Muscle of leg (tissue), 11 donors: ENCODE results near the gene AP4E1. TPM values are rescaled to one million over a fixed set of nuclear protein-coding genes. Genes with fewer than 3 reads are reported as not detected.

Experiments used
- DNase-seq: peaks from one replicate; pipeline ENCODE4 v3.0.0; 2013
- H3K27ac ChIP-seq: one replicate; pipeline ENCODE4 v1.5.1; 2013; ENCODE audit warnings: mild to moderate bottlenecking, low read length, control low read depth
- H3K27me3 ChIP-seq: one replicate; pipeline ENCODE4 v1.6.1; 2013; ENCODE audit warnings: low read length; ENCODE audit not compliant: control insufficient read depth, insufficient read depth
- H3K36me3 ChIP-seq: one replicate; pipeline ENCODE4 v1.6.1; 2013; ENCODE audit warnings: low read length; ENCODE audit not compliant: control insufficient read depth, insufficient read depth
- H3K4me1 ChIP-seq: one replicate; pipeline ENCODE4 v1.6.1; 2013; ENCODE audit warnings: low read length; ENCODE audit not compliant: control insufficient read depth, insufficient read depth
- H3K4me3 ChIP-seq: one replicate; pipeline ENCODE4 v1.5.1; 2013; ENCODE audit warnings: low read length, control low read depth
- H3K9me3 ChIP-seq: replicated peaks from 2 replicates; pipeline ENCODE4 v1.6.1; 2013; ENCODE audit warnings: low read depth, low read length; ENCODE audit not compliant: control insufficient read depth
- WGBS: methylation state at CpG from one replicate; pipeline ENCODE4 v1.1.5; 2013; ENCODE audit warnings: missing lambda C conversion rate; ENCODE audit not compliant: insufficient coverage; 5-methylcytosine and 5-hydroxymethylcytosine counted together
- polyA plus RNA-seq, 8 donors: library from polyadenylated mRNA; unstranded; fragments of 120-200 nt; gene quantifications; one replicate each; pipeline versions ENCODE4 v1.2.1 to v1.2.3, GENCODE V29; 2013; ENCODE audit warnings: inconsistent platforms in 1 of 8, low replicate concordance in 1 of 8; ENCODE audit not compliant: insufficient read length in 8 of 8, insufficient read depth in 1 of 8
- total RNA-seq: library from RNA; stranded (reverse); fragments of 120-200 nt; gene quantifications from one replicate; pipeline ENCODE4 v1.2.4, GENCODE V29; 2013

The AP4E1 gene
- total and polyA plus RNA-seq, 9 donors = 5.2 to 8.5 (median 7.3) TPM

DNA sequence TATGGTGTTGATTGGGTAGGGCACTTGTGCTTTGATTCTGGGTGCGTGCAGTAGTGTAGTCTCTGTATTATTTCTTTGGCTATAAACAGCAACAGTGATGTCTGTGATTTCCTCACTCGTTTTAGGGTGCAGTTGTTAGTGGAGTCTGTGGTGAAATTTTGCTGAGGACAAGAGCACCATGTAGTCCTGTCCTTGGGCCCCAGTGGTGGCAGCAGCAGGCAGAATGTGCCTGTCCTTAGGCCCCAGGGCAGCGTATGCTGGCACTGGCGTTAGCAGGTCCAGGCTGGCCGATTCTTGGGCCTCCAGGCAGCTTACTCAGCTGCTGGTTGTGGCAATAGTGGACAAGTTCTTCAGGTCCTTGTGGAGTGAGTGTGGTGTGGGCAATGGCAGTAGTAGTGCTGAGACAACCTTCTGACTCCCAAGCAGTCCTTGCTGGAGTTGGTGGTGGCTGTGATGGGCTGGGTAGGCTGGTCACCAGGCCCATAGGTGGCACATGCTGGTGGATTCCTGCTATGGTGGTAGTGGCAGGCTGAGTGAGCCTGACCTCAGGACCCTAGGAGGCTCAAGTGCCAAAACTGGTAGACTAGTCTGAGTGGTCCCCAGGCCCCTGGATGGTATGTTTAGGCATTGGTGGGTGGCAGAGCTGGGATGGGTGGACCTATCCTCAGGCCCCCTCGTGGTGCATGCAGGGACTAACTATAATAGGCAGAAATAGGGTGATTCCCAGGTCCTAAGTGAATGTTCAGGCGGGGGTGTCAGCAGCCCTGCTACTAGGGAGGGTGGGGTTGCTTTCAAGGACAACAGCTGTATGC, 129.9 kb downstream of the AP4E1 start:
- Histone ChIP-seq H3K27me3 (no peaks in the 10 kb centered on the region), H3K36me3 (no peaks in the 10 kb centered on the region), H3K27ac (no peak overlapping the region), H3K9me3 (no peaks in the 10 kb centered on the region), H3K4me1 (no peaks in the 10 kb centered on the region), H3K4me3 (no peak overlapping the region)
- 82% methylated on average over 5 of the region's 7 CpGs for WGBS
- DNase-seq = no peak

GRCh38 chr15:51038974-51039319, 130.5 kb downstream of the AP4E1 start:
- Histone ChIP-seq H3K27ac (no peak overlapping the region), H3K36me3 (no peaks in the 10 kb centered on the region), H3K4me1 (no peaks in the 10 kb centered on the region), H3K4me3 (no peak overlapping the region), H3K9me3 (no peaks in the 10 kb centered on the region), H3K27me3 (no peaks in the 10 kb centered on the region)
- WGBS = no CpG with 5 or more reads among the region's 2 CpGs
- DNase-seq = no peak

DNA sequence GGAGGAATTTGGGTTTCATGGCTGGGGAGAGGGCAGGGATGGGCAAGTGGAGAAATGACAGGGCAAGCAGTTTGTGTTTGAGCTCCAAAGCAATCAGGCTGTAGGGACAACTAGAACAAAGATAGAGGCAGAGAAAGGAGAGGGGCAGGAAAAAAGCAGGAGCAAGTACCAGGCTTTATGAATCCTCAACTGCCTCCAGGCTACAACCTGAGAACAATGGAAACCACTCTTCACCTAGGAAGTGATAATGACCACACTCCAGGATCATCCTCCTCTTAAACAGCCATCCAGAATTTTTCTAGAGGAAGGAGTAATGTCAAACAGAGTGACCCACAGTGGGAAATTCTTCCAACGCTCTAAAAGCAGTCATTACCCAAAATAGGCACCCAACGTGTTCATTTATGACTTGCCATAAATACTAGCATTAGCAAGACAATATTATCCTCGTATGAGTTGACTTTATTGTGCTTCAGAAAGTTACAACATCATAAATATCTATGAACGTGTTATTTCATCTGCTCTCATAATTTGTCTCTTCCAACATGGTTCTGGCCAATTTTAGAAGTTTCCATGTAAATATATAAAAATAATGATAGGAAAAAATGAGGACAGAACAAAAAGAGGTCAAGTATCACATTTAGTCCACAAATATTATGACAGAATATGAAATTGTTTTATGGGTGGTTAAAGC, 135.7 kb downstream of the AP4E1 start:
- peak; percentile 54 for DNase-seq
- no peak overlapping the region for H3K4me3 ChIP-seq
- no peaks in the 10 kb centered on the region for H3K9me3 ChIP-seq
- WGBS = no CpG with 5 or more reads among the region's 4 CpGs
- no peaks in the 10 kb centered on the region for H3K27me3 ChIP-seq
- H3K4me1 ChIP-seq = peaks cover 8% of the 10 kb centered on the region
- H3K27ac ChIP-seq = no peak overlapping the region
- H3K36me3 ChIP-seq = no peaks in the 10 kb centered on the region

DNA sequence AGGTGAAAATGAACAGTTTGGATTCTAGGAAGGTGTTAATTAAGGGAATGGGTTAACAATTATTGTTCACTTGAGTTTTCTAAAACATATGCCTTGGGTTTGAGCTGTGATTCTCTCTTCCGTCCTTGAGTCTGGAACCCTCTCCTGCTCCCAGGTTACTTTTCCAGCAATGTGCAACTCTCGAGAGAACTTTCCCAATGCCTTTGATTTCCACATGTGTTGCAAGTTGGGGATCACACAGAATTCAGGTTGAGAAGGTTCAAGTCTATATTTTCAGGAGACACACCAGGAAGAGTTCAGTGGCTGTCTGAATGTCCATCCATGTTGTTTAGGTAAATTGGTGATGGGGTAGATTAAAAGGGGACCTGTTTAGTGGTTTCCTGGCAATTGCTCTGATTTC, 137.5 kb downstream of the AP4E1 start:
- Histone ChIP-seq H3K9me3 (no peaks in the 10 kb centered on the region), H3K36me3 (no peaks in the 10 kb centered on the region), H3K27ac (no peak overlapping the region), H3K4me3 (no peak overlapping the region), H3K4me1 (peaks cover 8% of the 10 kb centered on the region), H3K27me3 (no peaks in the 10 kb centered on the region)
- DNase-seq = no peak
- WGBS = no CpG with 5 or more reads among the region's 2 CpGs

DNA sequence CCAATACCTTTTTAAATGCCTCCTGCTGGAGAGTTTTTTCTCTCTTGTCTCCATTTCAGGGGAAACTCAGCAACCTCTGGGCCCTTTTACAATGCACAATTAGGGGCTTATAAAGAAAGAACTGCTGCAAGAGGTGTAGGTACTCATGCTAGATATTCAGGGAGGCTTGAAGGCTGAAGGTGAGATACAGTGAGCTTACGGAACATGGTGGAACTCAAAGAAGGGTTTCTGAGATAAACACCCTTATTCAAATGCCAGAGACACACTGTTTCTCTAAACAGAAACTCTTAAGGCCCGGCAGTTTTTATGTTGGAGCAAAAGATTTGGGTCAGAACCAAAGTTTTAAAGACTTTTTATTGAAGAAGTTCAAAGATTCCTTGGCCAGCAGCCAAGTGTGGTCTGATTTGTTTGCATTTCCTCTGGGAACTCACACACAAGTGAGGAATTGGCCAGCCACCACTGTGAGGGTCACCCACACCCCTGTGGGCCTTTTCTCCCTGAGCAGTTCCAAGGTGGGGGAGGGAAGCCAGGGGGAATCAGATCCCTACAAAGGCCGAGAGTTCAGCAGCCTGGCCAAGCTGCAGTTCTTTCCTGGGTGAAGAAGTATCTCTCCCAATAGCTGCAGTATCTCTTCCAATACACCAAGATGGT, 138.4 kb downstream of the AP4E1 start:
- no CpG with 5 or more reads among the region's 3 CpGs for WGBS
- Histone ChIP-seq H3K27me3 (no peaks in the 10 kb centered on the region), H3K9me3 (no peaks in the 10 kb centered on the region), H3K4me1 (peaks cover 14% of the 10 kb centered on the region), H3K4me3 (no peak overlapping the region), H3K36me3 (no peaks in the 10 kb centered on the region), H3K27ac (no peak overlapping the region)
- peak; percentile 52 for DNase-seq

GRCh38 chr15:51048308-51048707, 139.8 kb downstream of the AP4E1 start:
- DNase-seq = no peak
- peaks cover 19% of the 10 kb centered on the region for H3K4me1 ChIP-seq
- H3K27ac ChIP-seq = no peak overlapping the region
- H3K4me3 ChIP-seq = no peak overlapping the region
- H3K27me3 ChIP-seq = no peaks in the 10 kb centered on the region
- H3K9me3 ChIP-seq = no peaks in the 10 kb centered on the region
- H3K36me3 ChIP-seq = no peaks in the 10 kb centered on the region

- DNase-seq = no peak
- no peaks in the 10 kb centered on the region for H3K9me3 ChIP-seq
- H3K36me3 ChIP-seq = no peaks in the 10 kb centered on the region
- WGBS = 73% methylated on average over 2 of the region's 2 CpGs
- peaks cover 19% of the 10 kb centered on the region for H3K4me1 ChIP-seq
- H3K27ac ChIP-seq = no peak overlapping the region
- H3K4me3 ChIP-seq = no peak overlapping the region
- H3K27me3 ChIP-seq = no peaks in the 10 kb centered on the region
Measured at GRCh38 chr15:51049081-51049480, 140.6 kb downstream of the AP4E1 start.

DNA sequence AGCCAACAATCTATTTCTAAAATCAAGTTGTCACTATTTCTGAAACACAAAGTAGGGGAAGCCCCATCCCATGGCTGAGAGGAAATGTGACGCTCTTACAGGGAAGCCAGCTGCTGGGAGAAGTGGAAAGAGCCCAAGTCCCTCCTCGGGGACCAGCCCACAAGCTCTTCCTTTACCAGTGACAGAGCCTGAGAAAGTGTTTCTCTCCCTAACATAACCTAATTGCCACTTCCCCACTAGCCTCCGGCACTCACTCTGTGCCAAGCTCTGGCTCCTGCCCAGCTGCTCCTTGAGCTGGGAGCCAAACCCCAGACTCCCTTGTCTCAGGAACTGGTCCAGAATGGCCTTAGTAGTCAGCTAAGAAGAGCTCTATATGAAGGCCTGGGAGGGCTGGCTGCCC, 143.3 kb downstream of the AP4E1 start:
- Histone ChIP-seq H3K4me1 (peaks cover 19% of the 10 kb centered on the region), H3K27me3 (no peaks in the 10 kb centered on the region), H3K4me3 (no peak overlapping the region), H3K27ac (peak overlapping the region; percentile 66), H3K9me3 (no peaks in the 10 kb centered on the region), H3K36me3 (no peaks in the 10 kb centered on the region)
- WGBS = no CpG with 5 or more reads among the region's 3 CpGs
- peak; percentile 90 for DNase-seq

- Histone ChIP-seq H3K36me3 (no peaks in the 10 kb centered on the region), H3K4me1 (peaks cover 11% of the 10 kb centered on the region), H3K9me3 (no peaks in the 10 kb centered on the region), H3K27me3 (no peaks in the 10 kb centered on the region), H3K27ac (no peak overlapping the region), H3K4me3 (no peak overlapping the region)
- no peak for DNase-seq
- WGBS = no CpG with 5 or more reads among the region's 1 CpG
Measured at GRCh38 chr15:51053571-51053970, 145.1 kb downstream of the AP4E1 start.

DNA sequence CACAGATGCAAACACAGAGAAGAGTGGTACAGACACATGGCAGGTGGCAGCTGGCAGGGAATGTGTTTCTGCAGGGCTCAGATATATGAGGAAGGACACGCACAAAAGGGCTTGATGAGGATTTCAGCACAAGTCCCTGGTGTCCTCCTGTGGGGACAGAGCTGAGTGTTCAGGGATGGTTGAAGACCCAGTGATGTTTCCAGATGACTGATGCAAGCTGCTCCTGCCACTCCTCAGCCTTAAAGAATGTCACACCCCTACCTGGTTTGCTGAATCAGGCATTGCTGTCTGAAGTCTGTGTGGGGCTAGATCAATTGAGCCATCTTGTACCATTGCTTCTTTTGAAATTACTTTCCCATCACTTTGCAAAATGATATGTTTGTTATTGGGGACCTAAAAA, 146.1 kb downstream of the AP4E1 start:
- no CpG with 5 or more reads among the region's 1 CpG for WGBS
- Histone ChIP-seq H3K27me3 (no peaks in the 10 kb centered on the region), H3K9me3 (no peaks in the 10 kb centered on the region), H3K27ac (no peak overlapping the region), H3K36me3 (no peaks in the 10 kb centered on the region), H3K4me1 (peaks cover 11% of the 10 kb centered on the region), H3K4me3 (no peak overlapping the region)
- DNase-seq = no peak
